A549 (cell line): ENCODE results near the gene LSM11.
"Not testable (repeated sequence)": the region's sequence is repeated elsewhere in the genome, so short reads cannot be mapped to it uniquely, and the experiment has no call there.

ENCODE experiments used
- BHLHE40 ChIP-seq: IDR thresholded peaks from 2 replicates; pipeline ENCODE4 v1.6.1; 2012; ENCODE audit warnings: low read depth, low read length, inconsistent platforms
- CHD2 ChIP-seq: fragments of 150-350 bp; IDR thresholded peaks from 2 replicates; pipeline ENCODE4 v1.6.1; 2014; ENCODE audit warnings: low read length; ENCODE audit not compliant: partially characterized antibody
- CTCF ChIP-seq: fragments of >200 bp; sonication (Bioruptor Twin); formaldehyde crosslinking; IDR thresholded peaks from 3 replicates; pipeline ENCODE4 v1.5.1; 2016
- EP300 ChIP-seq, 2 experiments: fragments of >200 bp; sonication (Bioruptor Twin); formaldehyde crosslinking; IDR thresholded peaks; 2 replicates in 1 of 2; 3 replicates in 1 of 2; pipeline ENCODE4 v1.6.1; 2016 to 2017
- ESRRA ChIP-seq: fragments of 150-350 bp; IDR thresholded peaks from 2 replicates; pipeline ENCODE4 v1.6.1; 2014; ENCODE audit warnings: mild to moderate bottlenecking, low read length, borderline replicate concordance
- HEYL ChIP-seq: fragments of 250-450 bp; sonication (Bioruptor Pico); IDR thresholded peaks from 2 replicates; pipeline ENCODE4 v1.8.0; 2021; ENCODE audit warnings: mild to moderate bottlenecking, moderate library complexity
- MAFK ChIP-seq: fragments of 450-650 bp; IDR thresholded peaks from 2 replicates; pipeline ENCODE4 v1.6.1; 2014; ENCODE audit not compliant: partially characterized antibody
- MAZ ChIP-seq: fragments of 150-350 bp; IDR thresholded peaks from 2 replicates; pipeline ENCODE4 v1.6.1; 2014; ENCODE audit warnings: antibody characterized with exemption, low read depth, low read length, borderline replicate concordance
- POLR2A ChIP-seq: IDR thresholded peaks from 2 replicates; pipeline ENCODE4 v1.6.1; 2012; ENCODE audit warnings: mild to moderate bottlenecking, low read length
- RARB ChIP-seq: fragments of 250-450 bp; sonication (Bioruptor Pico); IDR thresholded peaks from 2 replicates; pipeline ENCODE4 v1.8.0; 2021; ENCODE audit warnings: mild to moderate bottlenecking, moderate library complexity
- ZC3H11A ChIP-seq: fragments of 450-650 bp; IDR thresholded peaks from 2 replicates; pipeline ENCODE4 v1.6.1; 2014; ENCODE audit warnings: antibody characterized with exemption, mild to moderate bottlenecking
- ZFP36 ChIP-seq: fragments of 450-650 bp; IDR thresholded peaks from 2 replicates; pipeline ENCODE4 v1.6.1; 2014; ENCODE audit warnings: borderline replicate concordance; ENCODE audit not compliant: partially characterized antibody

- not testable (repeated sequence) for TF ChIP-seq POLR2A; CTCF; ZC3H11A; HEYL (CRISPR knock-in tag); ESRRA; MAFK; CHD2; EP300 (IDR thresholded peaks at IDR 0.05); ZFP36; BHLHE40; MAZ; RARB (CRISPR knock-in tag)
These were observed 15.7 kb upstream of the LSM11 start for GRCh38 chr5:157727858-157728257.
